Lung microvascular endothelial cell (primary cell): ENCODE measurements around the gene NFIA. TPM values are rescaled to one million over a fixed set of nuclear protein-coding genes. Genes with fewer than 3 reads are reported as not detected.

ENCODE experiments used
- DNase-seq, 2 donors: peaks; one replicate each; pipeline versions ENCODE4 v3.0.0 to v3.0.0-alpha.2; 2010; ENCODE audit warnings: low read depth in 2 of 2
- total RNA-seq: library from RNA; depleted of rRNA; stranded (reverse); fragments of >200 nt; gene quantifications from 2 replicates; pipeline ENCODE4 v1.2.1, GENCODE V29; 2014

NFIA gene
- 8.5 and 14.3 TPM in 2 replicates for total RNA-seq

GRCh38 chr1:61082311-61083012 lies at the start of gene NFIA:
NFIA (plus strand) TSS chr1:61082561.
- DNase-seq = peak; percentile 72 to 81

DNA sequence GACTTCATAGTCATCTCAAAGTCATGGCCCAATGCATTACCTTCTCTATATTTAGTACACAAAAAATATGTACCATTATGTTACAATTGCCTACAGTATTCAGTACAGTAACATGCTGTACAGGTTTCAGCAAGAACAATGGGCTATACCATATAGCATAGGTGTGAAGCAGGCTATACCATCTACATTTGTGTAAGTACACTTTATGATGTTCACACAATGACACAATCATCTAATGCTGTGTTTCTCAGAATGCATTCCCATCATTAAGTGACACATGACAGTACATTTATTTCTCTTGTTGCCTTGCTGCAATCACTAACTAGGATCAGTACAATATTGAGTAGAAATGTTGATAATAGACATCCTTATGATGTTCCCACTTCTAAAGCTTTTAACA lies 46.5 kb upstream of the NFIA start:
- no peak for DNase-seq

- DNase-seq = no peak
These were observed 39.8 kb upstream of the NFIA start for GRCh38 chr1:61042466-61043009.

DNA sequence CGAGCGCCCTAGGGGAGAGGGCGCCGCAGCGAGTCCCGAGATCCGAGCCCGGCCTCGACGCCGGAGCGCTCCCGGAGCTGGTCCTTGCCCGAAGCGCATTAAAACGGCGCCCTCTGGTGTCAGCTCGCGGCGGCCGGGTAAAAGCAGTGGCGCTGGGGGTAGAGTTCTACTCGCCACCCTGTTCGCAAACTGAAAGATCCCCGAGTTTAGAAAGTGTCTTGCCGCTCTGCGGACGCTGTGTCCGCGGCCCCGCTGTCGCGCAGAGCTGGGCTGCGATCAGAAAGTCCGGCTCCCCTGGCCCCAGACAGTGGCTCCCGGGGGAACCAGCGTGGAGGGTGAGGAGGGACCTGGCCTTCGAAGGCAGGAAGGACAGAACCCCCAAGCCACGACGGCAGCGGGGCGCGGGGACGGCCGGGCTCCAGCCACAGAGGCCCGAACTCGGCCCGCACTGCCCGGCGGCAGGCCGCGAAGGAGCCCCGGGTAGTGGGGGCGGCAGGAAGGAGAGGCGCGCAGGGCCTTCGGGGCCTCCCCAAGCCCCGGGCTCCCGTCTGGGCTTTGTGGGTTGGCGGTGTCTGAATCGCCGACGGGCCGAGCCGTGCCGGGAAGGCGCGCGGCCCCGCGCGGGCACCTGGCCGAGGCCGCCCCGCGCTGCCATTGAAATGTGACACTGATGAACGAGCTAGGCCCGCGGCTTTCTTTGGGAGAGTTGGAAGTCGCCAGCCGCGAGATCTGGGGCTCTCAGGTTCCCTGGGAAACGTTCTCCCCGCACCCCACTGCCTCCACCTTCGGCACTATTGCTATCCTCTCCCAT lies 39.1 kb upstream of the NFIA start:
- DNase-seq = peak; percentile 83 to 90

DNA sequence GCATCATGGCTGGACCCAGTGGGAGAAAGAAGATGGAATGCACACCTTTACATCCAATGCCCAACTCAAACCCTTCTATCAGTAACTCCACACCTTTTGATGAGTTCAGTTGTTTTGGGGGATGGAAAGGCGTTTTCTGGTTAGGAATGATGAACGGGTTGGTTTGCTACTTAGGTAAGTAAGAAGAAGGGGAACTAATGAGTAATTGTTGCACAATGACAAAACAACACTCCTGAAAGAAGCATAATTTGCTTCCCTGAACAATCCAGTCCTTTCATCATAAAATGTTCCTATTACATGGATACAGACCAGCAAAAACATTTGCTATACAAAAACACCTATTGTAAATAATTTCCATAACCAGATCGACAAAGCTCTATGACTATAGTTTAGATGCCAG lies 35.9 kb upstream of the NFIA start:
- no peak for DNase-seq

DNA sequence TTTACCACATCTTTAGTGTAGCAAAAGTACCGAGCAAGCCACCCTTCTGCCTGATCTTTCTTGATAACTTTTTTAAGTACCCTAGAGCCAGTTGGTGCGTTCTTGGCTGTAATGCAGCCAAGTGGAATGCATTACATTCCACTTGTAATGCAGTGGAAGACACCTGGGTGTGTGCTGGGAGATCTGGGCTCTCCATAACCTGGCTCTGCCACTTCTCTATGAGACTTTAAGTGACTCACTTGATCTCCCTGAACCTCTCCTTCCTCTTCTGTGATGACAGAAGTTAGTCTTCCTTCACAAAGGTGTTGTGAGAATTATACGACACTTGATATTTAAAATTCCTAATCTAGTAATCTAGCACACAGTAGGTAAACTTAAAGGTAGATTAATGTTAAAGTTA lies 35.3 kb upstream of the NFIA start:
- no peak for DNase-seq

DNA sequence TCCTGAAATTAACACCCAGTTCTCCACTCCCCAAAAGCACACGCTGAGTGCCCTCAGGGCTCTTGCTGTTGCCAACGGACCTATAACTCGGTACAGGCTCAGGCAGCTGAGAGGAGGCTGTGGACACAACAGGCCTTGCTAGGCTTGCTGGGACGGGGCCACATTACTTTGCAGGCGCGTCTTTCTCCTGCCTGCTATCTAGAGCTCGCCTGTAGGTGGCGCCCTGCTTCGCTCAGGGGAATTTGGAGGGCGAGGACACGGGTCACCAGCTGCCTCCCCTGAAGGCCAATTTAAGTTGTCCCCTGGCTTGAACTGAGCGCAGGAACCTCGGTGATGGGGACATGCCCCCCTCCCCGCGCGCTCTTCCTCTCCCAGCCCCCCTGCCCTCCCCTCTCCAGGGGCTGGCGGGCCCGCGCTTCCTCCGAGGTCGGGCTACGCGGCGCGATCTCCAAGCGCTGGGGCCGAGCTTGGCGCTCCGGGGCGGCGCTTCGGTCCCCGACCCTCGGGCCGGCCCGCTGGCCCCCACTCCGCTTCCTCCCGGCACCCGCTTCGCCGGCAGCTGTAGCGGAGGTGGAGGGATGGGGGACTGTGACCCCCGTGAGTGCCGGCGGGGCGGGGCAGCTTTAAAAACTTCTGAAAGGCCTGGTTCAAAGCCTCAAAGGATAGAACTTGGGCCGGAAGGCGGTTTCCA lies 32.4 kb upstream of the NFIA start:
- DNase-seq = peak; percentile 89 to 97

DNA sequence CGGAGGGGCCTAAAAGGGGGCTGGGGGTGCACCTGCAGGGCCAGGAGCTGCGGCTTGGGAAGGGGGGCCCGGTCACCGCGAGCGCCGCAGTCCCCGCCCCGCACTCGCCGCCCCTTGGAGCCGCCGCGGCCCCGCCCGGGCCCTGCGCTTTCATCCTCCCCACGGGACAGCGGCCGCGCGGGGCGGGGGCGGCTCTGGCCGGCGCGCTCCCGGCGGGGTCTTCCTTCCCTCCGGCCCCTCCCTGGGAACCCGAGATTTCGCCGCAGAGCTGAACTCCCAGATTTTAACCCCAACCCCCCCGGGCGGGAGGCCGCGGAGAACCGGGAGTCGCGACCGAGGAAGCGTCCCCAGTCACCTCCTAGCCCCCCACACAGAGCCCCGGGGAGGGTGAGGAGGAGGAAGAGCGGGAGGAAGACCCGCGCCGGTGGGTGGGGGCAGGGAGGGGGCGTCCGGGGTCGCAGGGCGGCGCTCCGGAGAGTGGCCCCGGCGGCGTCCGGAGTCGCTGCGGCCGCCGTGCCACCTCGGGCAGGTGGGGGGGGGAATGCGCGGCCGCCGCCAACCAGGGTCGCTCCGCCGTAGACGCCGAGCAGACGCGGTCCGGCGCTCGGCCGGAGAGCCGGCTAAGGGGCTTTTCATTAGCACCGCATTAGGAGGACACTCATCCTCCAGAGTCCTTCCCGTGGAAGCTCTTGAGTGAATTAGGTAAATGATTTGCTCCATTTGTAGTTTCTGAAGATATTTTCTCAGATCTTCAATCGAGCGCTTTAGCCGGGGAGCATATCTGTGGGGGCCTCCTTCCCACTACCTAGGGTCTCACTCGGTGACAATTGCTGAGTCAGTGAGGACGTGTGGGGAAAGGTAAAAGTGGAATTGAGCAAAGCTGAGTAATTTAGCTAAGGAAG lies 31.6 kb upstream of the NFIA start:
- peak; percentile 48 to 73 for DNase-seq

DNA sequence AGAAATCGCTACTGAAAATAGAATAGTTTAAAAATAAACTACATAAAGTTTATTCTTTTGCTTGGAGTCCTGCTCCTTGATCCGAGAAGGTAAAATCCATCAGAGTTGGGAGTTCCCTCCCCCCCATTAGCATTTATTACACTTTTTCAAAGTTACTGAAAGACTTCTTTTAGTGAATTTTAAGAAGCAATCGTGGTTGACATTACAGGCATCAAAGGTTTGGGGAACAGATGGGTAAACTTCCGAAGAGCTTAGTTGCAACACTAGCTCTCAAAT lies 31.0 kb upstream of the NFIA start:
- no peak for DNase-seq

GRCh38 chr1:61051719-61052394 lies 30.5 kb upstream of the NFIA start:
- DNase-seq = peak in 1 of 2 donors; percentile 45

GRCh38 chr1:61052395-61053225 lies 29.8 kb upstream of the NFIA start:
- no peak for DNase-seq

- DNase-seq = no peak
These were observed 29.1 kb upstream of the NFIA start for GRCh38 chr1:61053226-61053711.

DNA sequence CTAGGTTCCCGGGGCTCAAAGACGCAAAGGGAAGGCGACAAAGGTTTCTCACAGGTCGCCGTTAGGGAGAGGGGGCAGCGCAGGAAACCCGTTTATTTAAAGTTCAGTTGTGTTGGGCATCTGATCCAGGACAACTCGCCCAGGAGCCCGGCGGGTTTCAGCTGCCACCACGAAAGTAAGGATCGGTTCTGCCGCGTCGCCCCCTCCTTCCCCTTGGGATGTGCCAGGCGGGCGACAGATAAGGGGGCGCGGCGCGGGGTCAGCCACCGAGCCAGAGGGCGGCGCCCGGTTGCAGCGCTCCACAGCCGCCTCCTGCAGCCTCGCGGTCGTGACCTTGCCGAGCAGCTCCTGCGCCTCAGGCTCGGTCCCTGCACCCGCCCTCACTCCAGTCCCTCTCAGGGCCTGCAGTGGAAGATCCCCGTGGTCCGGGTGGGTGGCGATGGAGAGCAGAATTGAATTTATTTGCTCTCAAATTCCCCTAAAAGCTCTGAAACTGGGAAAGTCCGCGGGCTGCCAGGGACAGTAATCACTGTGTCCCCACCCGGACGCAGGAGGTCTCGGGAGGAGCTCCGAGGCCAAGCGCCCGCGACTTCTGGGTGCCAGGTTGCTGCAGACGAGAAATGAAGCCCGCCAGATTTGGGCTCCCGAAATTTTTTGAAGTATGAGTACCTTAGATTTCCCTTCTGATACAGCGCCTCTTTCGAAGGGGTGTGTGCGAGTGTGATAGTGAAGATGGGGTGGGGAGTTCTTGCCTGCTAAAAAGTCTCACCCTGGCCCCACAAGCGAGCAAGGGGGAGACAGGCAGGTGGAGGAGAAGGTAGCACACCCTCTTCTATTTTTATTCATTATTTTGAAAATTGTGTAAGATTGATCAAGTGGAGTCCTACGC lies 28.4 kb upstream of the NFIA start:
- DNase-seq = peak in 1 of 2 donors; percentile 14

DNA sequence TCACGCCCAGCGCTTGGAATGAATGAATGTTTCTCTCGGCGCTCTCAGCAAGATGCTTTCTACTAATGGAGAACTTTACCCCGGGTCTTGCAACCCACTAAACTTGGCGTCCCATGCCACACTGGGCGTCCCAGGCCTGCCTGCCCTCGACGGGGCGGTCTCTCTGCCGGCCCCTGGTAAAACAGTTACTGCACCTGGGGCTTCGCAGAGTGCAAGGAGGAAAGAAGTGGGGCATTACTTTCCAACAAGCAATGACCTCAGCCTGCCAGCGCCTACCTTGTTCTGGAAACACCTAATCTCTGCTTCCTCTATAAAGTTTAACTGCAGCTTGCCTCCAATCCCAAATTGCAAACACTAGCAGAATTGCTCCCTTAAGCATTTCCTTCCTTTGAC lies 27.8 kb upstream of the NFIA start:
- no peak for DNase-seq

GRCh38 chr1:61055110-61055614 lies 27.2 kb upstream of the NFIA start:
- DNase-seq = peak; percentile 32 to 66

DNA sequence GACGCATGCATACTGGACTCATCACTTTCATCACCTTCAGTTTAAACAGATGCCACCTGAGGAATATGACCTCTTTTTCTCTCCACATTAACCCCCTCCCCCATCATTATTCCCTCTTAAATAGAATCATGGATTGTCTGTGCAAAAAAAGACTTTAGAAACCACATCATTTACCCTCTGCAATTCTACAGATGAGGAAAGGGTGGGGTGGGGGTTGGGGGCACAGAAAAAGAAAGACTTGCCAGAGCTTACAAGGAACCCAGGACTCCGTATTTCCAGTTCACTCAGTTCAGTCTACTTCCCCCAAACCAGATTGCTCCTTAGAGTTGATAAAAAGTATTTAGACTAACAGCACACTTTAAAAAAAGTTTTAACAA lies 26.2 kb upstream of the NFIA start:
- DNase-seq = no peak

- DNase-seq = peak; percentile 63 to 80
These were observed 25.6 kb upstream of the NFIA start for GRCh38 chr1:61056573-61057439.
